GM15510 (cell line): ENCODE results near the gene ORAI2.

ENCODE experiments used
- POLR2A ChIP-seq: IDR thresholded peaks from 3 replicates; pipeline ENCODE4 v1.6.1; 2011; ENCODE audit warnings: borderline replicate concordance; ENCODE audit not compliant: insufficient read length; ENCODE audit errors: extremely low read depth

The ORAI2 gene

DNA sequence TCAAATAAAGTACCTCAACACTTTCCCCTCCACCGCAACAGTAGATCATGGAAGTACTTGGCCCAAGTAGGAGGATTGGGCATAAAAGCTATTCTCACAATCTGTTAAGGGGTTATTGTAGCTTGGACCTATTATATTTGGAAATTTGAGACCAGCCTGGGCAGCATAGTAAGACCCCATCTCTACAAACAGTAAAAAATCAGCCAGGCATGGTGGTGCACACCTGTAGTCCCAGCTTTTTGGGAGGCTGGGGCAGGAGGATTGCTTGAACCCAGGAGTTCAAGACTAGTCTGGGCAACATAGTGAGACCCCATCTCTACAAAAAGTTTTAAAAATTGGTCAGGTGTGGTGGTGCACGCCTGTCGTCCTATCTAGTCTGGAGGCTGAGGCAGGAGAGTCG, 24.0 kb upstream of the ORAI2 start:
- no peak for TF ChIP-seq POLR2A

DNA sequence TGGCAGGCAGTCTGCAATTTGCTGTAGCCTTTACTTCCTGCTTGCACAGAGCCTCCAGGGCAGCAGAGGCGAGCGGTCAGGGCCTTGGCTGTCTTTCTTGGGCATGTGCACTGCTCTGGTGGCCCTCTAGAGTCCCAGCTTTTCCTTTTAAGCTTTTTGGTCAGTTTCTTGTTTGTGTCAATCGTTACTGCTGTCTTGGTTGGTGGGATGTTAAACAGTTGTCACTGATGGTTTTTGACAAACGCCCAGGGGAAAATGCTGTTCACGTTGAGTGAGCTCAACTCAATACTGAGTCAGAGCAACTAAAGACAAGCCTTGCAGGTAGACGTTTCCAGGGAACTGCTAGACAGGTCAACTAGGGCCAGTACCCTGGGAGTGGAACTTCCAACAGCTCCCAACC, 23.3 kb upstream of the ORAI2 start:
- no peak for TF ChIP-seq POLR2A

GRCh38 chr7:102410918-102411317, 22.5 kb upstream of the ORAI2 start:
- no peak for TF ChIP-seq POLR2A

DNA sequence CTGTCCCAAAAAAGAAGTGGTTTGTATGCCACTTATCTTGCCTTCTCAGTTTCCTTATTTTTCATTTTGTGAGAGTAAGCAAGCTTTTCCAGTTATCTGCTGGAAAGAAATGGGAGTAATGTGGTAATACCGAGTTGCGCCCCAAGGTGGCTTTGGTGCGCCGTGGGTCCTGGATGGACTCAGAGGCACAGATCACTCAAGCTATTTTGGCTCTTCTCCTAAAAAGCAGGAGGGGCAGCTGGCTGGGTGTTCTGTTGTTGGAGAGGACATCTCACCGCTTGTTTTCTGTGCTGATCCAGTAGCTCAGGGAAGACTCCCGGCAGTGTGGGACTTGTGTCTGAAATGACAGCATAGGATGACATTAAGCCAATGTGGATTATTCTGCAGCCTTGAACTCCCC, 20.8 kb upstream of the ORAI2 start:
- TF ChIP-seq POLR2A = no peak

GRCh38 chr7:102413091-102413490, 20.3 kb upstream of the ORAI2 start:
- no peak for TF ChIP-seq POLR2A

DNA sequence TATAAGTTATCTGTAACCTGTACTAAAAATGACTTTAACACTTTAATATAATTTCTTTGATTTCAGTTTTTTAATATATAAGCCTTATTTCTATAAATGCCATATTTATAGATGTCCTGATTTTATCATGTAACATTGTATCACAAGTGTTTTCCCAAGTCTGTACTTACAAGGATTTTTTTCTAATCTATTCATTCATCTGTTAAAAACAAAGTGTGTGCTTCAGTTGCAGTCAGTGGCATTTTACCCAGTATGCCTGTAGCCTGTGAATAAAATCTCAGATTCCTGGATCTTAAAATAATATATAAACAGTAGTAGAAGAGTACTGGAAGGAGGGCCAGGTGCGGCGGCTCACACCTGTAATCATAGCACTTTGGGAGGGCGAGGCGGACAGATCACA, 19.8 kb upstream of the ORAI2 start:
- no peak for TF ChIP-seq POLR2A

DNA sequence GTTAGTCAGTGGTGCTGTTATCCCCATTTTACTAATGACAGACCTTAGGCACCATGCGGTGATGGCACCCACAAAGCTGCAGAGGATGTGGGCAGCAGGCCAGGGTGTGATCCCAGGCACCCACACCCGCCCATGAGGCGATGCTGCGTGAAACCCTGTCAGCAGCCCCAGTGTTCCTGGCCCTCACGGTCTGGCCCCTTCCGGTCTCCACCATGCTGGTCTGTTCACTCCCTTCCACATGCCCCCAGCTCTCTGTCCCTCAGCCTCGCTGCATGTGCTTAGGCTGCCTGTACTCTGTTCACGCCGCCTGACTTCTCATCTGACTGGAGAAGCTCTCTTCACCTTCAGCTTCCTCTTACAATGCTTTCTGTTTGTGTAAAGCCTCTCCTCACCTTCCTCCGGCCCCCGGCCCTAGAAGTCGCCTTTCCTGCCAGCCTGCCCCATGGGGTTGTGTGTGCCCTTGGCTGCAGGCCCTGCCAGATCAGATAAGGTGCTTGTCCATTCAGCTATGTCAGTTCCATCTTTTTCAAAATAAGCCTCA, 17.6 kb upstream of the ORAI2 start:
- TF ChIP-seq POLR2A = no peak

GRCh38 chr7:102416406-102416805, 17.0 kb upstream of the ORAI2 start:
- TF ChIP-seq POLR2A = no peak

- no peak for TF ChIP-seq POLR2A
Observed at GRCh38 chr7:102417105-102417504, 16.3 kb upstream of the ORAI2 start.

DNA sequence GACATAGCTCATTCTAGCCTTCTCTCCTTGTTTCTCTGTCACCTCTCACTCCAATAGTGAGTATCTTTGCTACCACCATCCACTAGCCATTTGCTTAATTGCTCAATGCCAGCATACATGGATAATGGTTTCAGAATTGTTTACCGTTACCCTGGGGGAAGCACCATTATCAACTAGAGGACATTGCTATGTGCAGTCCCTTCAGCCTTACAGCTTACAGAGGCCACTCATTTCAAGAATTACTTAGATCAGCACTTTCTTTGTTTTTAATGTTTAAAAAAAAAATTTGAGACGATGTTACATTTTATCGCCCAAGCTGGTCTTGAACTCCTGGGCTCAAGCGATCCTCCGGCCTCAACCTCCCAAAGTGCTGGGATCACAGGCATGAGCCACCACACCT, 14.8 kb upstream of the ORAI2 start:
- no peak for TF ChIP-seq POLR2A

- no peak for TF ChIP-seq POLR2A
Observed at GRCh38 chr7:102421706-102422240, 11.6 kb upstream of the ORAI2 start.

GRCh38 chr7:102424129-102424551, 9.2 kb upstream of the ORAI2 start:
- TF ChIP-seq POLR2A = no peak

- no peak for TF ChIP-seq POLR2A
Observed at GRCh38 chr7:102424787-102425218, 8.6 kb upstream of the ORAI2 start.

GRCh38 chr7:102425639-102426267, 7.6 kb upstream of the ORAI2 start:
- peak; percentile 80 for TF ChIP-seq POLR2A

DNA sequence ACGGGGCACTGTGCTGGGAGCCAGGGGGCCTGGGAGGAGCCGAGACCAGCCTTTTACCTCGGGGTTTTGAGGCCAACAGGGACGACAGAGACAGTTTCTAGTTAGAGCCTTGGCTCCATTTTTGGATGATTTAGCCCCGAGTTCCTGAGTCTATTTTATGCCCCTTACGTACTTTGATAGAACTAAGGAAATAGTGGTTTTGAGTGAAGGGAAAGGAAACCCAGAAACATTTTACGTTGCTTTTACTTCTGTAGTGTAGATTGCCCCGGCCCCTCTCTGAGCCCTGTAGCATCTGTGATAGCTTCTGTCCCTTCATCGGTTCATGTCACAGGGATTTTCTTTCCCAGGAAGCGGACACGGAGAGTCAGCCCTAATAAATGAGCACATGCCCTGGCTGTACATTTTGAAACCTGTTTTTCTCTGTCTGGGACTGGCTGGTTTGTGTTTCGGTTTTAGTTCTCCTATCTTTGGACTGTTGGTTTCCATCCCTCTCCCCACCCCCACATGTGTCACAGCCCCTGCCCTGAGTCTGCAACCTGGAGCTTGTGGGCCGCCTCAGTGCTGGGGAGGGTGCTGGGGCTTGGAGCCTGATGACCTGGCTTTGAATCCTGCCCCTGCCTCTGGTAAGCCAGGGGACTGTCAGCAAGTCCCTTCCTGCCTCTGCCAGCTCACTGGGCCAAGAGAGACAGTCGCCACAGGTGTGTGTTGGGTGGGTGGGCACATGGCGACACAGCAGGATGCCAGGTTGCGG, 6.9 kb upstream of the ORAI2 start:
- peak; percentile 50 for TF ChIP-seq POLR2A

DNA sequence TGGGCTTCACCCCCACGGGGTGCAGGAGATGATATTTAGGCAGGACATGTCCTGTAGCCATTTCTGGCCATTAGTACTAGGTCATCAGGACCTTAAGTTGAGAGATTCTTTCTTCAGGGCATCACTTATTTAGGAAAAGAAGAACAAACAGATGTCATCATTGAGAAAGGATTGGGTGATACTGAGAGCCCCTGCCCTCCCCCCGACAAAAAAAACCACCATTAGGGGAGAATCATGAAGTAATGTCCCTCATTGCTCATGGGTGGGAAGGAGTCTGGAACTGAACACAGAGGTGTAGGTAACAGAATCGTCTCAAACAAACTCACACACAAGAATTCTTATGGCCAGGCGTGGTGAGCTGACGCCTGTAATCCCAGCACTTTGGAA, 6.4 kb upstream of the ORAI2 start:
- TF ChIP-seq POLR2A = no peak
